HEK293 (cell line): ENCODE data around the gene NDOR1.

Source experiments
- BCL11A ChIP-seq: fragments of 450-650 bp; formaldehyde crosslinking; IDR thresholded peaks from 2 replicates; pipeline ENCODE4 v1.5.1; 2016; ENCODE audit warnings: low read depth, missing biosample characterization, missing genetic modification characterization
- BCL11B ChIP-seq: fragments of 450-650 bp; formaldehyde crosslinking; IDR thresholded peaks from 2 replicates; pipeline ENCODE4 v1.5.1; 2016; ENCODE audit warnings: low read depth, missing biosample characterization, missing genetic modification characterization
- HOXA7 ChIP-seq: sonication (generic); formaldehyde crosslinking; IDR thresholded peaks from 2 replicates; pipeline ENCODE4 v1.8.1; 2022; ENCODE audit warnings: missing genetic modification reagents, borderline replicate concordance
- HOXD13 ChIP-seq: sonication (generic); formaldehyde crosslinking; IDR thresholded peaks from 2 replicates; pipeline ENCODE4 v1.8.0; 2022; ENCODE audit warnings: missing genetic modification reagents, borderline replicate concordance
- IKZF3 ChIP-seq: fragments of 450-650 bp; IDR thresholded peaks from 2 replicates; pipeline ENCODE4 v1.5.0; 2018; ENCODE audit warnings: missing biosample characterization, mild to moderate bottlenecking, missing genetic modification characterization, moderate library complexity
- KLF7 ChIP-seq: fragments of 450-650 bp; formaldehyde crosslinking; IDR thresholded peaks from 2 replicates; pipeline ENCODE4 v1.5.1; 2016; ENCODE audit warnings: missing biosample characterization, missing genetic modification characterization, borderline replicate concordance
- KLF8 ChIP-seq: fragments of 450-650 bp; formaldehyde crosslinking; IDR thresholded peaks from 2 replicates; pipeline ENCODE4 v1.5.1; 2016; ENCODE audit warnings: missing biosample characterization, missing genetic modification characterization
- MZF1 ChIP-seq: fragments of 450-650 bp; formaldehyde crosslinking; IDR thresholded peaks from 2 replicates; pipeline ENCODE4 v1.5.1; 2017; ENCODE audit warnings: missing biosample characterization, missing genetic modification characterization, borderline replicate concordance
- SALL2 ChIP-seq: fragments of 450-650 bp; formaldehyde crosslinking; IDR thresholded peaks from 2 replicates; pipeline ENCODE4 v1.5.0; 2017; ENCODE audit warnings: missing biosample characterization, mild to moderate bottlenecking, missing genetic modification characterization, borderline replicate concordance
- SP2 ChIP-seq: fragments of 450-650 bp; formaldehyde crosslinking; IDR thresholded peaks from 2 replicates; pipeline ENCODE4 v1.5.1; 2016; ENCODE audit warnings: missing biosample characterization, missing genetic modification characterization
- SP3 ChIP-seq: fragments of 450-650 bp; formaldehyde crosslinking; IDR thresholded peaks from 2 replicates; pipeline ENCODE4 v1.5.1; 2016; ENCODE audit warnings: missing biosample characterization, missing genetic modification characterization
- ZBTB17 ChIP-seq: fragments of 450-650 bp; formaldehyde crosslinking; IDR thresholded peaks from 2 replicates; pipeline ENCODE4 v1.5.1; 2016; ENCODE audit warnings: missing biosample characterization, missing genetic modification characterization
- ZBTB7A ChIP-seq: fragments of 450-650 bp; formaldehyde crosslinking; IDR thresholded peaks from 2 replicates; pipeline ENCODE4 v1.5.1; 2016; ENCODE audit warnings: low read depth, missing biosample characterization, missing genetic modification characterization
- ZBTB8A ChIP-seq: fragments of 450-650 bp; formaldehyde crosslinking; IDR thresholded peaks from 2 replicates; pipeline ENCODE4 v1.5.1; 2016; ENCODE audit warnings: missing biosample characterization, missing genetic modification characterization
- ZEB2 ChIP-seq: fragments of 450-650 bp; formaldehyde crosslinking; IDR thresholded peaks from 2 replicates; pipeline ENCODE4 v1.5.1; 2016; ENCODE audit warnings: missing biosample characterization, missing genetic modification characterization
- ZFP69B ChIP-seq: fragments of 450-650 bp; formaldehyde crosslinking; IDR thresholded peaks from 2 replicates; pipeline ENCODE4 v1.5.1; 2016; ENCODE audit warnings: missing biosample characterization, missing genetic modification characterization
- ZNF169 ChIP-seq: fragments of 450-650 bp; formaldehyde crosslinking; IDR thresholded peaks from 2 replicates; pipeline ENCODE4 v1.5.1; 2016; ENCODE audit warnings: missing biosample characterization, missing genetic modification characterization
- ZNF211 ChIP-seq: fragments of 450-650 bp; formaldehyde crosslinking; IDR thresholded peaks from 2 replicates; pipeline ENCODE4 v1.5.1; 2016; ENCODE audit warnings: low read depth, missing biosample characterization, missing genetic modification characterization
- ZNF341 ChIP-seq: fragments of 450-650 bp; formaldehyde crosslinking; IDR thresholded peaks from 2 replicates; pipeline ENCODE4; 2016; ENCODE audit warnings: low read depth, missing biosample characterization, missing genetic modification characterization
- ZNF354C ChIP-seq: fragments of 450-650 bp; formaldehyde crosslinking; IDR thresholded peaks from 2 replicates; pipeline ENCODE4 v1.5.1; 2016; ENCODE audit warnings: missing biosample characterization, missing genetic modification characterization, low read depth, borderline replicate concordance
- ZNF37A ChIP-seq: fragments of 450-650 bp; IDR thresholded peaks from 2 replicates; pipeline ENCODE4 v1.5.1; 2018; ENCODE audit warnings: missing biosample characterization, missing genetic modification characterization
- ZNF48 ChIP-seq: fragments of 450-650 bp; formaldehyde crosslinking; IDR thresholded peaks from 2 replicates; pipeline ENCODE4 v1.5.1; 2016; ENCODE audit warnings: missing biosample characterization, missing genetic modification characterization
- ZNF529 ChIP-seq: fragments of 450-650 bp; formaldehyde crosslinking; IDR thresholded peaks from 2 replicates; pipeline ENCODE4 v1.5.1; 2017; ENCODE audit warnings: missing genetic modification characterization, missing biosample characterization; ENCODE audit not compliant: insufficient replicate concordance
- ZNF561 ChIP-seq: fragments of 450-650 bp; IDR thresholded peaks from 2 replicates; pipeline ENCODE4 v1.5.1; 2018; ENCODE audit warnings: missing biosample characterization, missing genetic modification characterization, borderline replicate concordance
- ZNF621 ChIP-seq: fragments of 450-650 bp; formaldehyde crosslinking; IDR thresholded peaks from 2 replicates; pipeline ENCODE4 v1.5.1; 2017; ENCODE audit warnings: missing biosample characterization, missing genetic modification characterization
- ZNF629 ChIP-seq: fragments of 450-650 bp; formaldehyde crosslinking; IDR thresholded peaks from 2 replicates; pipeline ENCODE4 v1.5.1; 2017; ENCODE audit warnings: missing biosample characterization, missing genetic modification characterization
- ZNF701 ChIP-seq: fragments of 450-650 bp; formaldehyde crosslinking; IDR thresholded peaks from 2 replicates; pipeline ENCODE4 v1.5.1; 2016; ENCODE audit warnings: missing biosample characterization, missing genetic modification characterization
- ZNF707 ChIP-seq: fragments of 450-650 bp; formaldehyde crosslinking; IDR thresholded peaks from 2 replicates; pipeline ENCODE4 v1.5.1; 2016; ENCODE audit warnings: missing biosample characterization, missing genetic modification characterization
- ZXDB ChIP-seq: fragments of 450-650 bp; formaldehyde crosslinking; IDR thresholded peaks from 2 replicates; pipeline ENCODE4 v1.5.1; 2016; ENCODE audit warnings: missing biosample characterization, missing genetic modification characterization
- TF ChIP-seq, protein P1 (sequence below): fragments of 450-650 bp; formaldehyde crosslinking; IDR thresholded peaks from 2 replicates; pipeline ENCODE4 v1.5.1; 2016; ENCODE audit warnings: missing biosample characterization, missing genetic modification characterization
- TF ChIP-seq, protein P2 (sequence below): fragments of 450-650 bp; formaldehyde crosslinking; IDR thresholded peaks from 2 replicates; pipeline ENCODE4 v1.5.1; 2016; ENCODE audit warnings: missing biosample characterization, missing genetic modification characterization
- TF ChIP-seq, protein P3 (sequence below): fragments of 450-650 bp; formaldehyde crosslinking; IDR thresholded peaks from 2 replicates; pipeline ENCODE4 v1.5.1; 2016; ENCODE audit warnings: missing biosample characterization, missing genetic modification characterization, borderline replicate concordance
- TF ChIP-seq, protein P4 (sequence below): fragments of 450-650 bp; formaldehyde crosslinking; IDR thresholded peaks from 2 replicates; pipeline ENCODE4 v1.5.1; 2016; ENCODE audit warnings: missing biosample characterization, missing genetic modification characterization

NDOR1 gene

DNA sequence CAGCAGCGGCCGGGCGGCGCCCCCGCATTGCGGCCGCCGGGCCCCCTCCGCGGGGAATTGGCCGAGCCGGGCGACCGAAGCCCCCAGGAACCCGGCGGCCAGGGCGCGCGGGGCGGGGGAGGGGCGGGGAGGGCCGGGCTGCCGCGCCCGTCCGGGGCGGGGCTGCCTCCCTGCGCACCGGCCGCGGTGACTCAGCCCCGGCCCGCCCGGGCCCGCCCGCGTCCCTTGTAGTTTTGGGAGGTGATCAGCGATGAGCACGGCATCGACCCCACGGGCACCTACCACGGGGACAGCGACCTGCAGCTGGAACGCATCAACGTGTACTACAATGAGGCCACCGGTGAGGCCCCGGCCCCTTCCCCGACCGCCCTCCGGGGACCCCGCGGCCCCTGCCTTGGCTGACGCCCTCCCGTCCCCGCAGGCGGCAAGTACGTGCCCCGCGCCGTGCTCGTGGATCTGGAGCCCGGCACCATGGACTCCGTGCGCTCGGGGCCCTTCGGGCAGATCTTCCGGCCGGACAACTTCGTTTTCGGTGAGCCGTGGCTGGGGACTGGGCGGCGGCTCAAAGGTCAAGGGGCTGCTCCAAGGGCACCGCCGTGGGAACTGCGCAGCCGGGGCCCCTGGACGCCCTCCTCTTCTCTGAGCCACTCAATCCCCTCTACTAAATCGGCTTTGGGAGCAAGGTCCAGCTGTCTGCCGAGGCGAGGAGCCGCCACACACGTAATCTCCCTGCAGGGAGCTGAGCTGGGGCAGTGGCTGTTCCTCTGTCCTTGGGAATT lies 36.2 kb downstream of the NDOR1 start (continued):
- TF ChIP-seq, protein P1, sequence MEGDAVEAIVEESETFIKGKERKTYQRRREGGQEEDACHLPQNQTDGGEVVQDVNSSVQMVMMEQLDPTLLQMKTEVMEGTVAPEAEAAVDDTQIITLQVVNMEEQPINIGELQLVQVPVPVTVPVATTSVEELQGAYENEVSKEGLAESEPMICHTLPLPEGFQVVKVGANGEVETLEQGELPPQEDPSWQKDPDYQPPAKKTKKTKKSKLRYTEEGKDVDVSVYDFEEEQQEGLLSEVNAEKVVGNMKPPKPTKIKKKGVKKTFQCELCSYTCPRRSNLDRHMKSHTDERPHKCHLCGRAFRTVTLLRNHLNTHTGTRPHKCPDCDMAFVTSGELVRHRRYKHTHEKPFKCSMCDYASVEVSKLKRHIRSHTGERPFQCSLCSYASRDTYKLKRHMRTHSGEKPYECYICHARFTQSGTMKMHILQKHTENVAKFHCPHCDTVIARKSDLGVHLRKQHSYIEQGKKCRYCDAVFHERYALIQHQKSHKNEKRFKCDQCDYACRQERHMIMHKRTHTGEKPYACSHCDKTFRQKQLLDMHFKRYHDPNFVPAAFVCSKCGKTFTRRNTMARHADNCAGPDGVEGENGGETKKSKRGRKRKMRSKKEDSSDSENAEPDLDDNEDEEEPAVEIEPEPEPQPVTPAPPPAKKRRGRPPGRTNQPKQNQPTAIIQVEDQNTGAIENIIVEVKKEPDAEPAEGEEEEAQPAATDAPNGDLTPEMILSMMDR (tag by site-specific recombination): no peak
- TF ChIP-seq ZNF621 (no peak), ZEB2 (tag by site-specific recombination) (peak; percentile 39; the same call in 1 of the 2 replicates), ZNF354C (tag by site-specific recombination) (no peak), ZNF341 (tag by site-specific recombination) (peak; percentile 47; the same call in 1 of the 2 replicates), IKZF3 (tag by site-specific recombination) (no peak), HOXD13 (no peak), BCL11A (tag by site-specific recombination) (0 out of 2 replicates have a peak, but pooled peaks have one; percentile 15), ZNF701 (tag by site-specific recombination) (no peak), ZNF629 (tag by site-specific recombination) (no peak), ZBTB8A (tag by site-specific recombination) (peak; percentile 39), MZF1 (tag by site-specific recombination) (no peak), ZNF211 (tag by site-specific recombination) (no peak), ZNF561 (tag by site-specific recombination) (0 out of 2 replicates have a peak, but pooled peaks have one; percentile 33), ZNF707 (tag by site-specific recombination) (no peak), ZXDB (tag by site-specific recombination) (0 out of 2 replicates have a peak, but pooled peaks have one; percentile 21), SP3 (tag by site-specific recombination) (no peak), SALL2 (tag by site-specific recombination) (no peak), ZBTB17 (no peak), ZNF48 (tag by site-specific recombination) (no peak), KLF7 (tag by site-specific recombination) (0 out of 2 replicates have a peak, but pooled peaks have one; percentile 17), KLF8 (tag by site-specific recombination) (peak; percentile 57), ZNF37A (no peak), HOXA7 (CRISPR knock-in tag) (no peak), ZFP69B (tag by site-specific recombination) (no peak), ZNF169 (tag by site-specific recombination) (no peak), BCL11B (tag by site-specific recombination) (peak; percentile 44; the same call in 1 of the 2 replicates), ZBTB7A (peak; percentile 57; the same call in 1 of the 2 replicates), SP2 (tag by site-specific recombination) (no peak), ZNF529 (tag by site-specific recombination) (no peak)
- TF ChIP-seq, protein P2, sequence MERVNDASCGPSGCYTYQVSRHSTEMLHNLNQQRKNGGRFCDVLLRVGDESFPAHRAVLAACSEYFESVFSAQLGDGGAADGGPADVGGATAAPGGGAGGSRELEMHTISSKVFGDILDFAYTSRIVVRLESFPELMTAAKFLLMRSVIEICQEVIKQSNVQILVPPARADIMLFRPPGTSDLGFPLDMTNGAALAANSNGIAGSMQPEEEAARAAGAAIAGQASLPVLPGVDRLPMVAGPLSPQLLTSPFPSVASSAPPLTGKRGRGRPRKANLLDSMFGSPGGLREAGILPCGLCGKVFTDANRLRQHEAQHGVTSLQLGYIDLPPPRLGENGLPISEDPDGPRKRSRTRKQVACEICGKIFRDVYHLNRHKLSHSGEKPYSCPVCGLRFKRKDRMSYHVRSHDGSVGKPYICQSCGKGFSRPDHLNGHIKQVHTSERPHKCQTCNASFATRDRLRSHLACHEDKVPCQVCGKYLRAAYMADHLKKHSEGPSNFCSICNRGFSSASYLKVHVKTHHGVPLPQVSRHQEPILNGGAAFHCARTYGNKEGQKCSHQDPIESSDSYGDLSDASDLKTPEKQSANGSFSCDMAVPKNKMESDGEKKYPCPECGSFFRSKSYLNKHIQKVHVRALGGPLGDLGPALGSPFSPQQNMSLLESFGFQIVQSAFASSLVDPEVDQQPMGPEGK: 0 out of 2 replicates have a peak, but pooled peaks have one; percentile 37
- TF ChIP-seq, protein P3, sequence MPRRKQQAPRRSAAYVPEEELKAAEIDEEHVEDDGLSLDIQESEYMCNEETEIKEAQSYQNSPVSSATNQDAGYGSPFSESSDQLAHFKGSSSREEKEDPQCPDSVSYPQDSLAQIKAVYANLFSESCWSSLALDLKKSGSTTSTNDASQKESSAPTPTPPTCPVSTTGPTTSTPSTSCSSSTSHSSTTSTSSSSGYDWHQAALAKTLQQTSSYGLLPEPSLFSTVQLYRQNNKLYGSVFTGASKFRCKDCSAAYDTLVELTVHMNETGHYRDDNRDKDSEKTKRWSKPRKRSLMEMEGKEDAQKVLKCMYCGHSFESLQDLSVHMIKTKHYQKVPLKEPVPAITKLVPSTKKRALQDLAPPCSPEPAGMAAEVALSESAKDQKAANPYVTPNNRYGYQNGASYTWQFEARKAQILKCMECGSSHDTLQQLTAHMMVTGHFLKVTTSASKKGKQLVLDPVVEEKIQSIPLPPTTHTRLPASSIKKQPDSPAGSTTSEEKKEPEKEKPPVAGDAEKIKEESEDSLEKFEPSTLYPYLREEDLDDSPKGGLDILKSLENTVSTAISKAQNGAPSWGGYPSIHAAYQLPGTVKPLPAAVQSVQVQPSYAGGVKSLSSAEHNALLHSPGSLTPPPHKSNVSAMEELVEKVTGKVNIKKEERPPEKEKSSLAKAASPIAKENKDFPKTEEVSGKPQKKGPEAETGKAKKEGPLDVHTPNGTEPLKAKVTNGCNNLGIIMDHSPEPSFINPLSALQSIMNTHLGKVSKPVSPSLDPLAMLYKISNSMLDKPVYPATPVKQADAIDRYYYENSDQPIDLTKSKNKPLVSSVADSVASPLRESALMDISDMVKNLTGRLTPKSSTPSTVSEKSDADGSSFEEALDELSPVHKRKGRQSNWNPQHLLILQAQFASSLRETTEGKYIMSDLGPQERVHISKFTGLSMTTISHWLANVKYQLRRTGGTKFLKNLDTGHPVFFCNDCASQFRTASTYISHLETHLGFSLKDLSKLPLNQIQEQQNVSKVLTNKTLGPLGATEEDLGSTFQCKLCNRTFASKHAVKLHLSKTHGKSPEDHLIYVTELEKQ (tag by site-specific recombination): no peak
- TF ChIP-seq, protein P4, sequence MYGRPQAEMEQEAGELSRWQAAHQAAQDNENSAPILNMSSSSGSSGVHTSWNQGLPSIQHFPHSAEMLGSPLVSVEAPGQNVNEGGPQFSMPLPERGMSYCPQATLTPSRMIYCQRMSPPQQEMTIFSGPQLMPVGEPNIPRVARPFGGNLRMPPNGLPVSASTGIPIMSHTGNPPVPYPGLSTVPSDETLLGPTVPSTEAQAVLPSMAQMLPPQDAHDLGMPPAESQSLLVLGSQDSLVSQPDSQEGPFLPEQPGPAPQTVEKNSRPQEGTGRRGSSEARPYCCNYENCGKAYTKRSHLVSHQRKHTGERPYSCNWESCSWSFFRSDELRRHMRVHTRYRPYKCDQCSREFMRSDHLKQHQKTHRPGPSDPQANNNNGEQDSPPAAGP (tag by site-specific recombination): peak; percentile 21; the same call in 1 of the 2 replicates
